LNCAP (cell line): ENCODE results near the gene EXOC3L2.

Experiments used
- CTCF ChIP-seq: fragments of 450-650 bp; IDR thresholded peaks from 2 replicates; pipeline ENCODE4 v1.5.1; 2017; ENCODE audit warnings: mild to moderate bottlenecking

The EXOC3L2 gene

GRCh38 chr19:45254044-45254531 lies 8.9 kb upstream of the EXOC3L2 start:
- no peak for TF ChIP-seq CTCF

GRCh38 chr19:45253396-45254027 lies 8.3 kb upstream of the EXOC3L2 start:
- no peak for TF ChIP-seq CTCF

GRCh38 chr19:45251452-45252354 lies 6.5 kb upstream of the EXOC3L2 start:
- no peak for TF ChIP-seq CTCF

- TF ChIP-seq CTCF: no peak
Observed at GRCh38 chr19:45250832-45251451, 5.7 kb upstream of the EXOC3L2 start, which contains the start of gene MARK4. MARK4 (plus strand) TSS chr19:45251271; CDS start chr19:45251589, 318 bp downstream.

GRCh38 chr19:45250216-45250831 lies 5.1 kb upstream of the EXOC3L2 start:
- TF ChIP-seq CTCF: no peak

- TF ChIP-seq CTCF: no peak
Observed at GRCh38 chr19:45249261-45250033, 4.2 kb upstream of the EXOC3L2 start.
